GM12878 (cell line): Measurements from ENCODE around the gene OR4E1. TPM values are rescaled to one million over a fixed set of nuclear protein-coding genes. Genes with fewer than 3 reads are reported as not detected.

Experiments
- ATAC-seq: fragments of 200-7000 bp; cut with Tn5 transposase; 3 replicates; pipeline ENCODE4 v1.9.1; 2020; ENCODE audit warnings: mild to moderate bottlenecking, moderate library complexity
- BruUV-seq: library from RNA; stranded (reverse); fragments of 400-500 nt; replicated peaks from 2 replicates; lab custom pipeline; 2021; lab: Mats Ljungman, UMichigan
- CTCF ChIA-PET: fragments of 300-600 bp; sonication (Branson Sonifier 250); formaldehyde crosslinking; extraction: SDS; loops from one replicate; lab custom pipeline; 2021; ENCODE audit warnings: inconsistent platforms; lab: Yijun Ruan, JAX
- POLR2A ChIA-PET: fragments of 350-600 bp; formaldehyde crosslinking; extraction: SDS; loops from one replicate; lab custom pipeline; 2021; ENCODE audit warnings: inconsistent platforms; lab: Charles Lee
- RAD21 ChIA-PET: fragments of 300-600 bp; sonication (Branson Sonifier 250); formaldehyde crosslinking; loops from one replicate; lab custom pipeline; 2023; ENCODE audit warnings: antibody characterized with exemption; ENCODE audit not compliant: unreplicated experiment; lab: Charles Lee
- SMC1A ChIA-PET: fragments of 300-600 bp; sonication (Branson Sonifier 250); formaldehyde crosslinking; loops from one replicate; lab custom pipeline; 2023; ENCODE audit not compliant: unreplicated experiment, uncharacterized antibody; lab: Charles Lee
- DNase-seq: peaks from one replicate; pipeline ENCODE4 v3.0.0-alpha.2; 2011; ENCODE audit warnings: low read depth, low spot score
- FAIRE-seq: peaks from 3 replicates; lab custom pipeline; 2011; peaks lifted over from hg19 to GRCh38; lab: Jason Lieb, UNC
- H2AFZ ChIP-seq: 2 replicates; pipeline ENCODE4 v1.6.0; 2011; ENCODE audit warnings: low read depth, low read length, control low read depth; ENCODE audit not compliant: control insufficient read depth
- H3K27ac ChIP-seq: 2 replicates; pipeline ENCODE4 v1.5.1; 2011; ENCODE audit warnings: control low read depth; ENCODE audit not compliant: control insufficient read depth, insufficient read depth
- H3K27me3 ChIP-seq, 2 experiments: replicated peaks in 1 of 2; 2 replicates each; pipeline versions ENCODE4 v1.6.0 to v1.6.1; 2011; ENCODE audit warnings: low read length in 1 of 2; ENCODE audit not compliant: control insufficient read depth in 2 of 2, insufficient read depth in 2 of 2
- H3K36me3 ChIP-seq, 2 experiments: 2 replicates each; pipeline ENCODE4 v1.5.1; 2011; ENCODE audit warnings: low read length in 1 of 2; ENCODE audit not compliant: control insufficient read depth in 2 of 2, insufficient read depth in 2 of 2
- H3K4me1 ChIP-seq: 2 replicates; pipeline ENCODE4 v1.6.1; 2011; ENCODE audit warnings: mild to moderate bottlenecking, low read length, moderate library complexity, mixed read lengths; ENCODE audit not compliant: control insufficient read depth, insufficient read depth
- H3K4me2 ChIP-seq: 2 replicates; pipeline ENCODE4 v1.6.0; 2011; ENCODE audit warnings: control low read depth; ENCODE audit not compliant: control insufficient read depth, insufficient read depth
- H3K4me3 ChIP-seq: fragments of 200-600 bp; sonication (generic); 2 replicates; pipeline ENCODE4 v1.5.1; 2016
- H3K79me2 ChIP-seq: 2 replicates; pipeline ENCODE4 v1.6.0; 2011; ENCODE audit warnings: low read length; ENCODE audit not compliant: control insufficient read depth, insufficient read depth
- H3K9ac ChIP-seq: 2 replicates; pipeline ENCODE4 v1.8.0; 2011; ENCODE audit warnings: low read length, control low read depth, mixed read lengths; ENCODE audit not compliant: control insufficient read depth, insufficient read depth
- H3K9me3 ChIP-seq: replicated peaks from 3 replicates; pipeline ENCODE4 v1.5.1; 2011; ENCODE audit warnings: mild to moderate bottlenecking, low read length; ENCODE audit not compliant: control insufficient read depth, insufficient read depth
- H4K20me1 ChIP-seq: 2 replicates; pipeline ENCODE4 v1.6.0; 2011; ENCODE audit not compliant: control insufficient read depth, insufficient read depth
- ASH2L ChIP-seq: fragments of 300-600, 200-600 bp; sonication (generic); IDR thresholded peaks from 2 replicates; pipeline ENCODE4 v1.6.1; 2017; ENCODE audit warnings: low read depth, mild to moderate bottlenecking, borderline replicate concordance
- ATF7 ChIP-seq: fragments of 450-650 bp; IDR thresholded peaks from 2 replicates; pipeline ENCODE4 v1.6.1; 2016; ENCODE audit warnings: low read depth, mild to moderate bottlenecking
- BHLHE40 ChIP-seq, 2 experiments: fragments of 450-650 bp in 1 of 2; IDR thresholded peaks; 2 replicates each; pipeline ENCODE4 v1.6.1; 2011 to 2017; ENCODE audit warnings: low read depth in 2 of 2, borderline replicate concordance in 1 of 2, improper control_type of control experiment in 1 of 2, low read length in 1 of 2, mild to moderate bottlenecking in 1 of 2
- BMI1 ChIP-seq: fragments of 450-650 bp; IDR thresholded peaks from 2 replicates; pipeline ENCODE4 v1.6.1; 2016; ENCODE audit warnings: mild to moderate bottlenecking, moderate library complexity, borderline replicate concordance
- BRCA1 ChIP-seq: IDR thresholded peaks from 2 replicates; pipeline ENCODE4 v1.6.1; 2011; ENCODE audit warnings: low read depth, low read length, improper control_type of control experiment
- FOXM1 ChIP-seq: IDR thresholded peaks from 2 replicates; pipeline ENCODE4 v1.6.1; 2012; ENCODE audit warnings: low read depth, mild to moderate bottlenecking, inconsistent platforms, low read length, moderate library complexity
- HDAC2 ChIP-seq: fragments of 200-600 bp; sonication (generic); IDR thresholded peaks from 2 replicates; pipeline ENCODE4 v1.6.1; 2017
- MEF2B ChIP-seq: fragments of 450-650 bp; IDR thresholded peaks from 2 replicates; pipeline ENCODE4 v1.6.1; 2018; ENCODE audit warnings: mild to moderate bottlenecking, moderate library complexity; ENCODE audit not compliant: partially characterized antibody, poor library complexity, severe bottlenecking
- MXI1 ChIP-seq: fragments of 150-350 bp; IDR thresholded peaks from 2 replicates; pipeline ENCODE4 v1.6.1; 2011; ENCODE audit warnings: low read depth, mild to moderate bottlenecking, inconsistent platforms, low read length, improper control_type of control experiment
- NBN ChIP-seq: fragments of 450-650 bp; IDR thresholded peaks from 2 replicates; pipeline ENCODE4 v1.6.1; 2016
- NFYB ChIP-seq: IDR thresholded peaks from 2 replicates; pipeline ENCODE4 v1.6.1; 2011; ENCODE audit warnings: low read depth, mild to moderate bottlenecking, low read length, improper control_type of control experiment, moderate library complexity; ENCODE audit not compliant: insufficient read depth
- PAX5 ChIP-seq: IDR thresholded peaks from 2 replicates; pipeline ENCODE4 v1.6.1; 2011; ENCODE audit warnings: low read depth, low read length, borderline replicate concordance
- POLR2A ChIP-seq: IDR thresholded peaks from 2 replicates; pipeline ENCODE4 v1.6.1; 2011; ENCODE audit warnings: low read depth, mild to moderate bottlenecking, low read length
- POLR2AphosphoS5 ChIP-seq: IDR thresholded peaks from 2 replicates; pipeline ENCODE4 v1.6.1; 2011; ENCODE audit warnings: mild to moderate bottlenecking, low read length, inconsistent platforms
- POU2F2 ChIP-seq: IDR thresholded peaks from 3 replicates; pipeline ENCODE4 v1.6.1; 2011; ENCODE audit warnings: low read depth, mild to moderate bottlenecking, low read length, borderline replicate concordance
- RELB ChIP-seq: fragments of 450-650 bp; IDR thresholded peaks from 2 replicates; pipeline ENCODE4 v1.6.1; 2017; ENCODE audit warnings: low read depth, mild to moderate bottlenecking, moderate library complexity
- RUNX3 ChIP-seq: IDR thresholded peaks from 2 replicates; pipeline ENCODE4 v1.6.1; 2012; ENCODE audit warnings: low read length, inconsistent platforms
- SIX5 ChIP-seq: IDR thresholded peaks from 2 replicates; pipeline ENCODE4 v1.6.1; 2011; ENCODE audit warnings: mild to moderate bottlenecking, low read depth, low read length, moderate library complexity; ENCODE audit not compliant: severe bottlenecking
- ZSCAN29 ChIP-seq: fragments of 450-650 bp; IDR thresholded peaks from 2 replicates; pipeline ENCODE4 v1.6.1; 2017; ENCODE audit warnings: mild to moderate bottlenecking, moderate library complexity
- in situ Hi-C: fragments of 300-500 bp; cut with MboI; formaldehyde crosslinking; loops from 9 replicates; pipeline ENCODE4 v1.14.3; 2018; ENCODE audit warnings: mixed read lengths
- intact Hi-C: fragments of 100-400 bp; cut with micrococcal nuclease; formaldehyde crosslinking; loops from one replicate; pipeline ENCODE4 v1.14.2; 2022; ENCODE audit not compliant: unreplicated experiment
- polyA plus RNA-seq, 11 experiments: library from polyadenylated mRNA; depleted of rRNA in 4 of 11; unstranded in 6 of 11; stranded (reverse) in 5 of 11; fragments of >200 nt; fragmentation: Nextera tagmentation in 4 of 11; fragmentation: Illumina TruSeq in 1 of 11; extraction: Ambion mirVana in 4 of 11; extraction: Trizol in 1 of 11; gene quantifications; 1 replicate in 1 of 11; 2 replicates in 10 of 11; pipeline versions ENCODE4 v1.2.1 to v1.2.3, GENCODE V29; 2011 to 2016; ENCODE audit warnings: inconsistent platforms in 2 of 11, missing spikeins in 2 of 11, low read depth in 1 of 11
- total RNA-seq, 4 experiments: library from RNA; depleted of rRNA in 3 of 4; stranded (reverse); fragments of >200 nt in 3 of 4; fragmentation: Illumina TruSeq in 1 of 4; extraction: Trizol in 1 of 4; gene quantifications; 2 replicates each; pipeline versions ENCODE4 v1.2.1 to v1.2.3, GENCODE V29; 2013 to 2021
- TF ChIP-seq, protein P1 (sequence below): IDR thresholded peaks from 2 replicates; pipeline ENCODE4 v1.6.1; 2012; ENCODE audit warnings: low read depth, low read length, improper control_type of control experiment

The OR4E1 gene
- total and polyA plus RNA-seq, 10 of the 15 experiments (the other 5 are each of a cell fraction or from before 2014, with no cell fraction given), result not detected

GRCh38 chr14:21671371-21671770, 2.2 kb downstream of the OR4E1 start (continued):
- TF ChIP-seq BMI1 (no peak), NBN (no peak), POLR2AphosphoS5 (no peak), BHLHE40 (IDR thresholded peaks at IDR 0.05; ENCODE audit: borderline replicate concordance in 1 of 2, low read depth in 2 of 2, low read length in 1 of 2) (no peak), ZSCAN29 (no peak), BRCA1 (no peak), ASH2L (no peak), NFYB (no peak), MXI1 (no peak)
- TF ChIP-seq, protein P1, sequence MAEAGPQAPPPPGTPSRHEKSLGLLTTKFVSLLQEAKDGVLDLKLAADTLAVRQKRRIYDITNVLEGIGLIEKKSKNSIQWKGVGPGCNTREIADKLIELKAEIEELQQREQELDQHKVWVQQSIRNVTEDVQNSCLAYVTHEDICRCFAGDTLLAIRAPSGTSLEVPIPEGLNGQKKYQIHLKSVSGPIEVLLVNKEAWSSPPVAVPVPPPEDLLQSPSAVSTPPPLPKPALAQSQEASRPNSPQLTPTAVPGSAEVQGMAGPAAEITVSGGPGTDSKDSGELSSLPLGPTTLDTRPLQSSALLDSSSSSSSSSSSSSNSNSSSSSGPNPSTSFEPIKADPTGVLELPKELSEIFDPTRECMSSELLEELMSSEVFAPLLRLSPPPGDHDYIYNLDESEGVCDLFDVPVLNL, result no peak

- H3K4me3 ChIP-seq, result no peak overlapping the region
- H2AFZ ChIP-seq, result no peak overlapping the region
- no peaks in the 10 kb centered on the region for H3K36me3 ChIP-seq
- no peaks in the 10 kb centered on the region for H3K9me3 ChIP-seq
- peaks cover 0 to 1% of the 10 kb centered on the region in 2 experiments; a peak in 1 of 4 replicates for H3K27me3 ChIP-seq
- POLR2A ChIA-PET, result no interaction called here
- no peaks in the 10 kb centered on the region for H3K4me1 ChIP-seq
- no peak for DNase-seq
- CTCF ChIA-PET, result no interaction called here
- FAIRE-seq, result no peak
- no peak overlapping the region for H3K4me2 ChIP-seq
- RAD21 ChIA-PET, result no interaction called here
- SMC1A ChIA-PET, result no interaction called here
- no peaks in the 10 kb centered on the region for H3K79me2 ChIP-seq
- H3K9ac ChIP-seq, result no peak overlapping the region
- H4K20me1 ChIP-seq, result no peaks in the 10 kb centered on the region
- no TSS peak for BruUV-seq
- no peak overlapping the region for H3K27ac ChIP-seq
- in situ Hi-C loops (no loop called here), intact Hi-C loops (no loop called here)
- no peak for ATAC-seq
- no peak for TF ChIP-seq HDAC2
- no peak for TF ChIP-seq MEF2B
- TF ChIP-seq FOXM1, result no peak
- TF ChIP-seq RUNX3, result no peak
- no peak for TF ChIP-seq ATF7
- no peak for TF ChIP-seq POU2F2
- TF ChIP-seq POLR2A, result no peak
- TF ChIP-seq SIX5, result no peak
- no peak for TF ChIP-seq PAX5
- TF ChIP-seq ZSCAN29, result no peak
- TF ChIP-seq RELB, result no peak
- TF ChIP-seq, all 136 proteins: peak for 0
These were observed 4.3 kb downstream of the OR4E1 start for GRCh38 chr14:21669284-21669683.
